GM12892 (cell line): ENCODE measurements around the gene GRK3.

Source experiments
- POLR2A ChIP-seq: IDR thresholded peaks from 2 replicates; pipeline ENCODE4 v1.6.1; 2011; ENCODE audit warnings: low read depth, low read length, control low read depth
- POLR2AphosphoS5 ChIP-seq: IDR thresholded peaks from 2 replicates; pipeline ENCODE4 v1.6.1; 2011; ENCODE audit warnings: low read depth, low read length, control low read depth
- TAF1 ChIP-seq: IDR thresholded peaks from 2 replicates; pipeline ENCODE4 v1.6.1; 2011; ENCODE audit warnings: low read depth, mild to moderate bottlenecking, control low read depth, low read length, borderline replicate concordance

DNA sequence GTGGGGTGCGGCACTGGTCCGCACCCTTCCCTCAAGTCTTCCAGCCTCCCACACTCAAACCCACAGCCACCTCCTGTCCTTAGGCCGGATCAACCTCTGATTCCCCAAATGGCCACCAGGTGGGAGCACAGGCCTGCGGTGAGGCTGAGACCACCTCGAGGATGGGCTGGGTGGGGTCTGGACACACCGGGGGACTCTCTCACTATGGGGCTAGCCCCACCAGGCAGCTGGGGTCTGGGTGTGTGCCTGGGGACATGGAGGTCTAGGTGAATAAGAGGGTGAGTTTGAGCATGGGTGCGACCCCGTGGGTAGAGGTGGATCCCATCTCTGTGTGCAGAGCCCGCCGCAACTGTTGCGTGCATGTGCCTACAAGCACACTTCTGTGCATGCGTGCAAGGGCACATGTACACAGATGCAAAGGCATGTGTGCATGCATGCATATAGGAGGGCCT, 210.1 kb downstream of the GRK3 start:
- TF ChIP-seq TAF1 = no peak
- TF ChIP-seq POLR2A = no peak
- TF ChIP-seq POLR2AphosphoS5 = no peak
